Right lobe of liver (tissue), 4 donors: ENCODE data around the gene PITPNC1.

Experiments used
- CTCF ChIP-seq, 4 donors: fragments of 200-600 bp in 3 of 4; fragments of 450-650 bp in 1 of 4; IDR thresholded peaks; one replicate each; pipeline versions ENCODE4 v1.5.1 to v1.8.0; 2016 to 2022; ENCODE audit warnings: antibody characterized with exemption in 4 of 4, mild to moderate bottlenecking in 2 of 4
- POLR2A ChIP-seq: fragments of 450-650 bp; IDR thresholded peaks from one replicate; pipeline ENCODE4 v1.6.1; 2017; ENCODE audit warnings: antibody characterized with exemption, mild to moderate bottlenecking
- donor health status: DM: no; HTN: no; CAD: no.
- donor health status: DM: no; HTN: no; CAD: no.
- donor health status: DM: no; HTN: yes; CAD: no.

GRCh38 chr17:67575325-67575724 is 198.2 kb downstream of the PITPNC1 start:
- TF ChIP-seq CTCF (IDR thresholded peaks at IDR 0.05) = no peak
- no peak for TF ChIP-seq POLR2A
